H9 (cell line): ENCODE results near the gene GJB6. TPM values are rescaled to one million over a fixed set of nuclear protein-coding genes. Genes with fewer than 3 reads are reported as not detected.

Experiments used
- DNase-seq: peaks from one replicate; pipeline ENCODE4 v3.0.0-alpha.2; 2017
- H2AFZ ChIP-seq: one replicate; pipeline ENCODE4 v1.6.1; 2013; ENCODE audit warnings: mild to moderate bottlenecking, low read length, control low read depth, moderate library complexity
- H2AK5ac ChIP-seq: 2 replicates; pipeline ENCODE4 v1.6.1; 2013; ENCODE audit warnings: low read length, control low read depth, mixed read lengths; ENCODE audit not compliant: insufficient read length
- H2BK120ac ChIP-seq: one replicate; pipeline ENCODE4 v1.6.1; 2013; ENCODE audit warnings: low read depth, mild to moderate bottlenecking, low read length, control low read depth, inconsistent platforms; ENCODE audit not compliant: poor library complexity, severe bottlenecking
- H2BK12ac ChIP-seq: 2 replicates; pipeline ENCODE4 v1.6.1; 2013; ENCODE audit warnings: low read length, control low read depth, mixed read lengths, low read depth; ENCODE audit not compliant: insufficient read length
- H2BK15ac ChIP-seq: 2 replicates; pipeline ENCODE4 v1.6.1; 2013; ENCODE audit warnings: low read depth, low read length, control low read depth
- H2BK20ac ChIP-seq: one replicate; pipeline ENCODE4 v1.6.1; 2013; ENCODE audit warnings: low read depth, mild to moderate bottlenecking, low read length, control low read depth, inconsistent platforms; ENCODE audit not compliant: poor library complexity, severe bottlenecking
- H2BK5ac ChIP-seq: 2 replicates; pipeline ENCODE4 v1.6.1; 2013; ENCODE audit warnings: low read length, control low read depth, mixed read lengths; ENCODE audit not compliant: insufficient read length
- H3K14ac ChIP-seq: 2 replicates; pipeline ENCODE4 v1.6.1; 2013; ENCODE audit warnings: low read length, control low read depth; ENCODE audit not compliant: insufficient read depth
- H3K18ac ChIP-seq: 2 replicates; pipeline ENCODE4 v1.6.1; 2013; ENCODE audit warnings: low read depth, mild to moderate bottlenecking, mixed read lengths, low read length, control low read depth; ENCODE audit not compliant: insufficient read length
- H3K23ac ChIP-seq: 2 replicates; pipeline ENCODE4 v1.6.1; 2013; ENCODE audit warnings: low read length, control low read depth, mixed read lengths, low read depth; ENCODE audit not compliant: insufficient read length
- H3K23me2 ChIP-seq: 2 replicates; pipeline ENCODE4 v1.6.1; 2013; ENCODE audit warnings: low read depth, mild to moderate bottlenecking, mixed read lengths, low read length, control low read depth; ENCODE audit not compliant: insufficient read length, poor library complexity, severe bottlenecking
- H3K27ac ChIP-seq: 2 replicates; pipeline ENCODE4 v1.5.1; 2013; ENCODE audit warnings: low read length, control low read depth, mixed read lengths, low read depth; ENCODE audit not compliant: insufficient read length
- H3K27me3 ChIP-seq: 2 replicates; pipeline ENCODE4 v1.6.1; 2013; ENCODE audit warnings: low read length, control low read depth, inconsistent platforms; ENCODE audit not compliant: insufficient read depth
- H3K4ac ChIP-seq: 2 replicates; pipeline ENCODE4 v1.6.1; 2013; ENCODE audit warnings: low read depth, mild to moderate bottlenecking, control low read depth, inconsistent platforms, low read length, moderate library complexity
- H3K4me1 ChIP-seq: 2 replicates; pipeline ENCODE4 v1.6.1; 2013; ENCODE audit warnings: low read length, control low read depth, inconsistent platforms; ENCODE audit not compliant: insufficient read depth
- H3K4me2 ChIP-seq: 2 replicates; pipeline ENCODE4 v1.6.1; 2013; ENCODE audit warnings: low read length, control low read depth, mixed read lengths; ENCODE audit not compliant: insufficient read length, insufficient read depth
- H3K56ac ChIP-seq: 2 replicates; pipeline ENCODE4 v1.6.1; 2013; ENCODE audit warnings: low read depth, mild to moderate bottlenecking, mixed read lengths, low read length, control low read depth; ENCODE audit not compliant: insufficient read length
- H3K79me1 ChIP-seq: 2 replicates; pipeline ENCODE4 v1.6.1; 2013; ENCODE audit warnings: low read depth, mild to moderate bottlenecking, moderate library complexity, low read length, control low read depth, inconsistent platforms; ENCODE audit not compliant: insufficient read depth, poor library complexity, severe bottlenecking
- H3K79me2 ChIP-seq: 2 replicates; pipeline ENCODE4 v1.6.1; 2013; ENCODE audit warnings: low read length, control low read depth, inconsistent platforms; ENCODE audit not compliant: insufficient read depth
- H3K9ac ChIP-seq: 2 replicates; pipeline ENCODE4 v1.6.1; 2013; ENCODE audit warnings: low read length, control low read depth, mixed read lengths; ENCODE audit not compliant: insufficient read length; ENCODE audit errors: extremely low read depth
- H3K9me3 ChIP-seq: one replicate; pipeline ENCODE4 v1.6.1; 2013; ENCODE audit warnings: low read depth, low read length, inconsistent platforms; ENCODE audit not compliant: control insufficient read depth
- H3T11ph ChIP-seq: one replicate; pipeline ENCODE4 v1.6.1; 2013; ENCODE audit warnings: mild to moderate bottlenecking, low read length, control low read depth, inconsistent platforms
- H4K20me1 ChIP-seq: one replicate; pipeline ENCODE4 v1.6.1; 2013; ENCODE audit not compliant: control insufficient read depth, insufficient read length, insufficient read depth
- H4K5ac ChIP-seq: 2 replicates; pipeline ENCODE4 v1.6.1; 2013; ENCODE audit warnings: low read depth, mild to moderate bottlenecking, mixed read lengths, low read length, control low read depth; ENCODE audit not compliant: insufficient read length
- H4K8ac ChIP-seq: replicated peaks from 2 replicates; pipeline ENCODE4 v1.6.1; 2013; ENCODE audit warnings: low read length, control low read depth, mixed read lengths, low read depth; ENCODE audit not compliant: insufficient read length
- H4K91ac ChIP-seq: 2 replicates; pipeline ENCODE4 v1.6.1; 2013; ENCODE audit warnings: low read depth, mild to moderate bottlenecking, moderate library complexity, mixed read lengths, low read length, control low read depth; ENCODE audit not compliant: insufficient read length
- H3K27ac Mint-ChIP-seq, 3 experiments: 2 replicates in 2 of 3; 3 replicates in 1 of 3; pipeline ENCODE4 v1.8.0; 2020 to 2021; ENCODE audit warnings: mixed read lengths in 3 of 3, mild to moderate bottlenecking in 1 of 3, moderate library complexity in 1 of 3
- H3K27me3 Mint-ChIP-seq: 2 replicates; pipeline ENCODE4 v1.8.0; 2021; ENCODE audit warnings: low read depth, mild to moderate bottlenecking, moderate library complexity, mixed read lengths
- H3K36me3 Mint-ChIP-seq, 3 experiments: 2 replicates in 2 of 3; 3 replicates in 1 of 3; pipeline ENCODE4 v1.8.0; 2020 to 2021; ENCODE audit warnings: low read depth in 3 of 3, mixed read lengths in 3 of 3; ENCODE audit not compliant: insufficient read depth in 1 of 3
- H3K4me1 Mint-ChIP-seq, 2 experiments: 2 replicates each; pipeline ENCODE4 v1.8.0; 2020; ENCODE audit warnings: mixed read lengths in 2 of 2
- H3K4me3 Mint-ChIP-seq, 2 experiments: 2 replicates in 1 of 2; 3 replicates in 1 of 2; pipeline ENCODE4 v1.8.0; 2020 to 2021; ENCODE audit warnings: mild to moderate bottlenecking in 2 of 2, mixed read lengths in 2 of 2, moderate library complexity in 1 of 2
- H3K9me3 Mint-ChIP-seq, 2 experiments: 2 replicates in 1 of 2; 3 replicates in 1 of 2; pipeline ENCODE4 v1.8.0; 2020; ENCODE audit warnings: mild to moderate bottlenecking in 2 of 2, mixed read lengths in 2 of 2, moderate library complexity in 1 of 2
- CTCF ChIP-seq: fragments of 200-600 bp; sonication (generic); conservative IDR thresholded peaks from 3 replicates; pipeline ENCODE4 v1.8.0; 2021; ENCODE audit warnings: antibody characterized with exemption, mild to moderate bottlenecking
- WGBS: extraction: QIAGEN DNeasy Blood & Tissue Kit; methylation state at CpG from one replicate; pipeline ENCODE4 v1.1.7; 2013; ENCODE audit warnings: missing lambda C conversion rate, low lambda C conversion rate, mixed read lengths; ENCODE audit not compliant: insufficient read length; ENCODE audit errors: extremely low coverage; 5-methylcytosine and 5-hydroxymethylcytosine counted together
- total RNA-seq: library from RNA; stranded (reverse); gene quantifications from 2 replicates; pipeline ENCODE4 v1.2.1, GENCODE V29; 2021

Gene GJB6
- total RNA-seq, 1 experiment from 2014 or later, result not detected

GRCh38 chr13:20239748-20240147 is 7.6 kb upstream of the GJB6 start:
- Mint-ChIP-seq H3K36me3 (peaks cover 0 to 7% (median 6%) of the 10 kb centered on the region in 3 experiments; a peak in 4 of 7 replicates), H3K27ac (no peak overlapping the region), H3K4me1 (peaks cover 0 to 2% of the 10 kb centered on the region in 2 experiments; a peak in 1 of 4 replicates), H3K4me3 (no peak overlapping the region), H3K27me3 (peaks cover 56% of the 10 kb centered on the region), H3K9me3 (peaks cover 17 to 18% of the 10 kb centered on the region in 2 experiments)
- no peak overlapping the region for H3K23ac ChIP-seq
- H3K79me1 ChIP-seq, result no peaks in the 10 kb centered on the region
- no peak overlapping the region for H2AK5ac ChIP-seq
- H3K27me3 ChIP-seq, result no peaks in the 10 kb centered on the region; the same call in 1 of the 2 replicates
- no peak overlapping the region for H2BK15ac ChIP-seq
- H3K4ac ChIP-seq, result no peak overlapping the region
- no peak overlapping the region for H2BK5ac ChIP-seq
- no peak overlapping the region for H2AFZ ChIP-seq
- H3K56ac ChIP-seq, result no peak overlapping the region
- WGBS, result no CpG with 5 or more reads among the region's 6 CpGs
- no peaks in the 10 kb centered on the region for H4K20me1 ChIP-seq
- no peak overlapping the region for H3K27ac ChIP-seq
- no peak for TF ChIP-seq CTCF
- no peaks in the 10 kb centered on the region for H3K4me1 ChIP-seq
- no peak overlapping the region for H3K4me2 ChIP-seq
- no peak overlapping the region for H2BK12ac ChIP-seq
- no peak overlapping the region for H3K18ac ChIP-seq
- no peak overlapping the region for H4K5ac ChIP-seq
- no peak overlapping the region for H2BK20ac ChIP-seq
- no peak overlapping the region for H3K9ac ChIP-seq
- H2BK120ac ChIP-seq, result no peak overlapping the region
- no peak overlapping the region for H3K14ac ChIP-seq
- H3T11ph ChIP-seq, result no peak overlapping the region
- DNase-seq, result no peak
- H3K9me3 ChIP-seq, result no peaks in the 10 kb centered on the region
- H4K8ac ChIP-seq, result no peak overlapping the region
- H3K79me2 ChIP-seq, result no peaks in the 10 kb centered on the region
- H3K23me2 ChIP-seq, result no peaks in the 10 kb centered on the region
- H4K91ac ChIP-seq, result no peak overlapping the region
